HG02970 (cell line): ENCODE measurements around the gene PHF8.

Experiments
- ATAC-seq: cut with Tn5 transposase; IDR thresholded peaks from one replicate; pipeline ENCODE4 v1.9.1; 2021; ENCODE audit warnings: mild to moderate bottlenecking, moderate library complexity, moderate number of reproducible peaks; ENCODE audit not compliant: unreplicated experiment, low FRiP score

The PHF8 gene

GRCh38 chrX:54029529-54030143, 14.6 kb downstream of the PHF8 start:
- no peak for ATAC-seq

GRCh38 chrX:54024350-54024749, 19.9 kb downstream of the PHF8 start:
- no peak for ATAC-seq

GRCh38 chrX:54012830-54013500, 31.3 kb downstream of the PHF8 start:
- ATAC-seq: no peak

GRCh38 chrX:54007682-54008081, 36.6 kb downstream of the PHF8 start:
- no peak for ATAC-seq

- ATAC-seq: no peak
Observed at GRCh38 chrX:53997724-53998123, 46.5 kb downstream of the PHF8 start.

- no peak for ATAC-seq
Observed at GRCh38 chrX:53992589-53992988, 51.7 kb downstream of the PHF8 start.

GRCh38 chrX:53990171-53990570, 54.1 kb downstream of the PHF8 start:
- no peak for ATAC-seq

- ATAC-seq: no peak
Observed at GRCh38 chrX:53984895-53985294, 59.4 kb downstream of the PHF8 start.

- ATAC-seq: no peak
Observed at GRCh38 chrX:53974529-53974928, 69.7 kb downstream of the PHF8 start.

GRCh38 chrX:53969540-53969939, 74.7 kb downstream of the PHF8 start:
- no peak for ATAC-seq

GRCh38 chrX:53950130-53950733, 94.0 kb downstream of the PHF8 start:
- ATAC-seq: no peak

- no peak for ATAC-seq
Observed at GRCh38 chrX:53940180-53940579, 104.1 kb downstream of the PHF8 start.

- ATAC-seq: no peak
Observed at GRCh38 chrX:53939127-53939526, 105.1 kb downstream of the PHF8 start.

GRCh38 chrX:53930515-53931380, 113.5 kb downstream of the PHF8 start:
- no peak for ATAC-seq

GRCh38 chrX:53926030-53926429, 118.2 kb downstream of the PHF8 start:
- no peak for ATAC-seq

GRCh38 chrX:53918702-53919101, 125.6 kb downstream of the PHF8 start:
- no peak for ATAC-seq

GRCh38 chrX:53900623-53901022, 143.7 kb downstream of the PHF8 start:
- no peak for ATAC-seq

- ATAC-seq: no peak
Observed at GRCh38 chrX:53895270-53895669, 149.0 kb downstream of the PHF8 start.
